GM18511 (cell line): Measurements from ENCODE around the gene NHS.

Source experiments
- ATAC-seq: cut with Tn5 transposase; IDR thresholded peaks from one replicate; pipeline ENCODE4 v1.9.1; 2021; ENCODE audit warnings: mild to moderate bottlenecking, moderate library complexity; ENCODE audit not compliant: unreplicated experiment

Gene NHS

DNA sequence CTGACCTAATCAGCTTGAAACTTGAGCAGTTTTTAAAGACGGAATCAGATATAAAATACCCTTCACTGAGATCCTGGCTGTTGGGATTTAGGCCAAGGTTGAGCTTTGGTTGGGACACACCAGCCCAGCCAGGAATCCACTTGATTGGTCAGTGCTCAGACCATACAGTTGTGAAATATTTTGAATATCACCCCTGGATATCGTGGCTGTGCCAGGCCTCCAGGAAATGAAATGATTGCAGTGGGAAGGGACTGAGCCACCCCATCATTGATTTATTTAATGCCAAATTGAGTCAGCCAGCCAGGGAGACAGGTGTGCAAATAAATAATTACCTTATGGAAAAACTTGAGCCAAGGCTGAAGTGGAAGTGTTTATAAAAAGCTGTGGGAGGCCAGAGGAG, 233.9 kb downstream of the NHS start:
- ATAC-seq: no peak

- ATAC-seq: no peak
Observed at GRCh38 chrX:17610788-17611187, 235.8 kb downstream of the NHS start.

GRCh38 chrX:17613979-17614588, 239.1 kb downstream of the NHS start:
- peak; percentile 91 for ATAC-seq

GRCh38 chrX:17616936-17617335, 241.9 kb downstream of the NHS start:
- no peak for ATAC-seq

DNA sequence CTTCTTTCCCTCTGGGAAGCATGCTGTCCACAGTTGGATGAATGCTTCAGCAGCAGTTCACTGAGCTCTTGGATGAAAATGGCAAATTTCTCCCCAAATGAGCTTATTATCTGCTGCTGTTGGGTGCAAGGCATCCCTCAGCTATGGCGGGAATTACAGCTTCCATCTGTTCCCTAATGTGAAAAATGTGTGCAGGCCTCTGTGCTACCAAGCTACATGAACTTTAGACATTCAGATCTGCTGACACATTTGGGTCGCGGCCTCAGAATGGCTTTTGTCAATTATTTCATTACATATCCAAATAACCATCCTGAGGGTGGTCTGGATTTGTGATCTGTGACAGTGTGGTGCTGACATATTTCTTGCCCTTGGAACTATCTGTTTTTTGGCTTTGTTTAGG, 242.8 kb downstream of the NHS start:
- no peak for ATAC-seq

- ATAC-seq: no peak
Observed at GRCh38 chrX:17621566-17622270, 246.7 kb downstream of the NHS start.

DNA sequence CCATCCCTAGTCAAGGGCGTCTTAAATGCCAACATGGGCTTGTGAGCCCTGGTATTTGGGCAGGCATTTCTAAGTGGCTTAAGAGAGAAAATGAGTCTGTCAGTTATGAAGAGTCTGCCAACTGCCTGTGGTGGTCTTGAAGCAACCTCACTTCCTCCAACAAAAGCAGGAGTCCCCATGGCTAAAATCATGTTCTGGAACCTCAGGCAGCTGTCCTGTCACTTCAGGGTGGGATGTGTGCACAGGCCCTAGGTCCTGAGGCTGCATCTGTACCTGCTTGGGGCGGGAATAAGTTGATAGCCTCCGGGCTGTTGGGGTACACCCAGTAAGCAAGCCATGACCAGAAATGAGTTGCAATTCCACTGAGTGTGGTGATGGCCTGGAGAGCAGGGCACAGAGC, 247.3 kb downstream of the NHS start:
- ATAC-seq: no peak

GRCh38 chrX:17623750-17624149, 248.8 kb downstream of the NHS start:
- ATAC-seq: no peak

- no peak for ATAC-seq
Observed at GRCh38 chrX:17627026-17627425, 252.0 kb downstream of the NHS start.

DNA sequence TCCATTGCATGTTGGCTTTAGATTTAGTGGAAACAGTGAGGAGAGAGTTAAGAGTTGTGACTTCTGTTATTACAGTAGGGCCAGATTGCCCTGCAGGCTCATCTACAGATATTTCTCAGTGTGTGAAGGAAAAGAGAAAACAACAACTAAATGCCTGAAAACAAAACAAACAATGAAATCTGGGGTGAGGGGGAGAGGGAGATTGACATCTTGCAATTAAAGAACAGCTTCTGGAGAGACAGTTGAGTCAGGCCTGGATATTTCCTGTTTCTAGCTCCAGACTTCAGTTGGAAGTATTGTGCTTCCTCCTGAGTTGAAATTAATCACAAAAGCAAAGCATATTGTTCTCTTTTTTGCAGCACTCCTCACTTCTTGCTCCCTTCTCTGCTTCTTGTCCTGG, 254.0 kb downstream of the NHS start:
- no peak for ATAC-seq

GRCh38 chrX:17629519-17629918, 254.5 kb downstream of the NHS start:
- ATAC-seq: no peak

GRCh38 chrX:17631647-17632046, 256.6 kb downstream of the NHS start:
- no peak for ATAC-seq

GRCh38 chrX:17632942-17633341, 257.9 kb downstream of the NHS start:
- no peak for ATAC-seq

GRCh38 chrX:17633546-17633945, 258.5 kb downstream of the NHS start:
- ATAC-seq: no peak

- ATAC-seq: no peak
Observed at GRCh38 chrX:17634542-17635207, 259.7 kb downstream of the NHS start.

DNA sequence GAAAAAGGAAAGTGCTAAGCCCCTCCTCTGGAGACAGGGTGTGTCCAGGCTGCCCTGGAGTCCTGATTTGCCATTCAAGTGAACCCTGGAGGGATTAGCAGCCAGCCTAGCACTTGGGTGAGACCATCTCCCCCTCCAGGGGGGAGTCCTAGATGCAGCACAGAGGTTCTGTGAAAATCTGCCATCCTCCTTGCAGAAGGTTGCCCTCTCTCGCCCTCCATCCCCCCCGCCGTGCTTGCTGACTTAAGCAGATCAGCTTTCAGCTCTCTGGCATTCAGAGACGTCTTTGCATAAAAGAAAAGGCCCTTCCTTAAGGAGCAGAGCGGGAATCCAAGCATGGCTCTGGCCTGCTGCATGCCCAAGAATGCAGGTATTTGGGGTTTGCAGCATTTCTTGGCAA, 260.2 kb downstream of the NHS start:
- ATAC-seq: no peak

DNA sequence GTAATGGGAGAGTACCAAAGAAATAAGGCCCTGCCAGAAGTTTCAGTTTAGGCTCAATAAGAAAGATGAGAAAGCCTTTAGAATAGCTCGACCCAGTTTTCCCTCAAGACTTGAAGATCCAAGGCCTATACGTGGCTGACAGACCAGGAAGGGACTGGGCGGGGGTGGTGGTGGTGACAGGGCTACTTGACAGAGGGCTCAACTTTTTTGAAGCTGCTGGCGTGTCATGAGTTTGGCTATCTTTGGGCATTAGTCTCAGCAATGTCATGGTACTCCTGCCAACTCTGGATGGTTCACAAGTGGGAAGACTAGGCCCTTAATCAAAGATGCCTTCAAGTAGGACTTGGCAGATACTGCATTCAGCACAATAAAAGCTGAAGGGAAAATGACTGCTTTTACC, 262.2 kb downstream of the NHS start:
- ATAC-seq: no peak

GRCh38 chrX:17638731-17639130, 263.7 kb downstream of the NHS start:
- no peak for ATAC-seq

GRCh38 chrX:17642891-17643290, 267.9 kb downstream of the NHS start:
- ATAC-seq: no peak

GRCh38 chrX:17643528-17643927, 268.5 kb downstream of the NHS start:
- no peak for ATAC-seq

GRCh38 chrX:17644001-17644400, 269.0 kb downstream of the NHS start:
- ATAC-seq: no peak

DNA sequence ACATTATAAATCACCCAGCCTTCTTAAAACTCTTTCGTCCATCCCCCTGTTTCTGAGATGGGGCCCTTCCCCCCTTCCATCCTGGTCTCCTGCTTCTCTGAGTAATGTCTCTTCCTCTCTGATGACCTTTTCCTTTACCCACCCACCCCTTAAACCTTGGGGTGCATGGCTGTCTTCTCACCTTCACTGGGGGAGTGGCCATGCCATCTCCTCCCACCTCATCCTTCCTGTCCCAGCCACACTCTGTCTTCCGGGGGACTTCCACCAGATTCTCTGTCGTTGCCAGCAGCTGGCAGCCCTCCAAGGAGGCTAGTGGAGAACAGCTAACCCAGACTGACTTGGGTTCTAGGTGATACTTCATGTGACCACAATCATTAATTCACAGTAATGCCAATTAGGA, 279.1 kb downstream of the NHS start:
- no peak for ATAC-seq
